Muscle of back (tissue), 11 donors: ENCODE measurements around the gene CDCA7L. TPM values are rescaled to one million over a fixed set of nuclear protein-coding genes. Genes with fewer than 3 reads are reported as not detected.
"Not testable (repeated sequence)": the region's sequence is repeated elsewhere in the genome, so short reads cannot be mapped to it uniquely, and the experiment has no call there.

Experiments
- DNase-seq, 3 donors: peaks; one replicate each; pipeline versions ENCODE4 v3.0.0 to v3.0.0-alpha.2; 2013
- polyA plus RNA-seq, 10 donors: library from polyadenylated mRNA; unstranded; fragments of 120-200 nt; gene quantifications; one replicate each; pipeline ENCODE4 v1.2.1, GENCODE V29; 2013; ENCODE audit not compliant: insufficient read length in 10 of 10

Gene CDCA7L
- polyA plus RNA-seq, 10 donors: 16.1 to 34.5 (median 21.3) TPM

DNA sequence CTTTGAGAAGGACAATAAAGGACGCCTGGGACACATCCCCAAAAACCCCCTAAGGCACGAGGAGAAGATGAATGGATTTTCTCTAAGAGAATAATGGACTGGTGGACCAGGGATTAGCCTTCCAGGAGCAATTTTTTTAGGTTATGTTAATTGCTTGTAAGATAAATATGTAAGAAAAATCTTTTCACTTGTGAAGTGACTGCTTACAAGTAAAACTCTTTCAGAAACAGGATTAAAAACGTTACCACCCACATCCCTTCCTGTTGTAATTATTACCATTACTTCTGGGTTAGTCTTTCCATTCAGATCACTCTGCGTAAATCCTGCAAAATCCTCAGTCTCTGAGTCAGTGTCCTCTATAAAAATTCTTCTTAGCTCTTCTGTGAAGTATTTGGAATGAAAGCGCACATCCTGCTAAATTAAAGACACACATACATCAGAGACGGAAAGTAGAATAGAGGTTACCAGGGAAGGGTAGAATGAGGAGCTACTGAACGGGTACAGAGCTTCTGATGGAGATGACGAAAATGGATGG, 34.3 kb downstream of the CDCA7L start:
- DNase-seq: peak in 1 of 3 donors; percentile 75

DNA sequence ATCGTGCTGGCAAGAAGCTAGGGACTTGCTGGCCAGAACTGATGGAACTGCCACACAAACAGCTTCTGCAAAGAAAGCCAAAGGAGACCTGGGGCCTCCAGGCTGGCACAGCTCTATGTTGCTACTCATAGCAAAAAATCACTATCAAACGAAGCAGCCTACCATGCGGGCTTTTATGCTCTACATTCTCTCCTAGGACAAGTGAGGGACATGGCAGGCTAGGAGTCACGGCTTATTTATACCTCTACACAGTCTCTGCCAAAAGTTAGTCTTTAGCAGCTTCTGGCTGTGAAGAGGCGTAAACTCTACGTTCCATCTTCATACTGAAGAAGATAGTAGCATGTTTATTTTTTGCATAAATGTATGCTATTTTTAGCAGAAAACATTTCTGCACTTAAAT, 35.4 kb downstream of the CDCA7L start:
- DNase-seq: no peak

DNA sequence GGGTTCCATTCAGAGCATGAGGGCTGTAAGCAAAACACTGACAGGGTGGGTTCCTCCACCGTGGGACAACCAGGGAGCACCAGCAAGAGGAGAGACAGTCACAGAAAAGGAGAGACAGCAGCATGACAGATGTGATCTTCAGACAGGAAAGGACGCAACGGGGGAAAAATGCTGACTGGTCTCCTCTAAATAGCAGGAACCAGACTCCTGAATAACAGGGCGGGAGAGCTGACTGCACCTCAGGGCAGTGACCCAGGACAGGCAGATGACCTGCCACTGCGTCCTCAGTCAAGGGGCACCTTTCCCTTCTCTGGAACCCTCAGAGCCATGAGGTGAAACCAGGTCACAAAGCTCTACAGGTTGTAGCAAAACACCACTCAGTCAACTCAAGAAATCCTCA, 37.0 kb downstream of the CDCA7L start:
- no peak for DNase-seq

DNA sequence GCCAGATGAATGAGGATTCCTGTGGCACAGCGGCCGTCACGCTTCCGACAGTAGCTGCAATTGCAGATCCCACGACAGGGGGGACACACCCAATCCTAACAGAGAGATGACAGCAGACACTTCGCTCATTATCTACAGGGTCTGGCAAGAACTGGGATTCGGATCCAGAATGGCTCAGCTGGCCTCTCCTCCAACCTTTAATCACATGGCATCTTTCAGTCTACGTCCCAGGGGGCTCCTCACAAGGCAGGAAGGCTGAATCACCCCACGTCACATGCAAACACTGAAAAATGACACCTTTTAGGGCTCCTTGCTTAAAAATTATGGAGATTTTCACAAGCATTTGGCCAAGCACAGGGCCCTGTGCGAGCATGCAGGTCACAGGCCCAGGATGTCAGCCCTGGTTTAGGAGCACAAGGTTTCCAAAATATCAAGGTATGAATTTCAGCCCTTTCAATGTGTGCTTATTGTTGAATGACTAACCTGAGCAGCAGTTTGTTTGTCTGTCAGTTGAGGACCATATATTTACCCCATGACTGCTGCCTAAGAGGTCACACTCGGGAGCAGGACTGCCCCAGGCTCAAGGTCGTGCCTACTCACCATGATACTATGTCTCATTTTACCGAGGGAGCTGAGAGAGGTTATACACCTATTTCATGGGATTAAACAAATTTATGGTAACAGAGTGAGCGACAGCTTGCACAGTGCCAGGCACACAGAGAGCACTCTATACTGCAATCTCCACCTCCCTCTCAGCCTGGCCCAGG, 42.5 kb downstream of the CDCA7L start:
- DNase-seq: no peak

DNA sequence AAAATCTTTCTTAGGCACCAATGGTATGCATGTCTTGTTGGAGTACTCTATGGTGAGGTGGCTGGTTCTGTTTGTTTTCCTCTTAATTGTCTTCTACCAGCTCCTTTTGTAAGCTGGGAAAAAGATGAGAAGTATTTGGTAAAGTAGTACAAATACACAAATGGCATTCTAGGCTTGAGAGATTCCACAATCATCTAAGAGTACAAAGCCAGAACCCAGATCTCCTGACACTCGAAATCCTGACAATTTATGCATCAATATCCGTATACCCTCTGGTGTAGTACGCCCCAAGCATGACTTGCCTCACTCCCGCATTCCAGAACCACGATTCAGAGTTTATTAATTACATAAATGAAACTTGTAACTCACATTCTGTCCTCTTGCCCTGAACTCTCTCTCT, 43.5 kb downstream of the CDCA7L start:
- DNase-seq: peak in 1 of 3 donors; percentile 23

DNA sequence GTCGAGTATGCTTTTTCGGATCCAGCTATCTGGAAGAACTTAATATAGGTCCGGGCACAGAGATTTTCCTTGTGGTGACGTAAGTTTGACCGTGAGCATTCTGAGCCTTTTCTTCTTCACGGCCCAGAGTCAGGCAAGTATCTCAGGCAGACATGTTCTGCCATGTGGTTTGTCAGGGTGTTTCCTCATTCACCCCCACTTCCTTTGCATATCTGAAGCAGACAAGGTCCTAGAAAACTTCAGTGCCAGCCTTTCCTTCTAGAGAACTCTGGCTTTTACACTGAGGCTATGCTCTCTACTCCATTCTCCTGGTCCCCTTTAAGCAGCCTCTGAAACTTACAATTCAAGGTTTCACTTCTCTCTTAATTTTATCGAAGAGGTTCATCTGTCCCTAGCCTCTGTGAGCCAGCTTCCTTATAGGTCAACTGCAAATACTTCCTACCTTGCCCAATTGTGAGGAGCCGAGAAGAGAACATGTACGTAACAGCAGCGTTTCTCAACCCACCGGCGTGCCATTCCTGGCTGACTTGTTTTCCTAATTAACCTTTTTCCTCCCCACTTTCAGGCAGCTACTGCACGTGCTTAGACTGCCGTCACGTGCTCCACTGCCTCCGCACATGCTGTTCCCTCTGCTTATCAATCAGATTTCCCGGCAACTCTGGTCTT, 47.3 kb downstream of the CDCA7L start:
- DNase-seq: peak in 1 of 3 donors; percentile 21

DNA sequence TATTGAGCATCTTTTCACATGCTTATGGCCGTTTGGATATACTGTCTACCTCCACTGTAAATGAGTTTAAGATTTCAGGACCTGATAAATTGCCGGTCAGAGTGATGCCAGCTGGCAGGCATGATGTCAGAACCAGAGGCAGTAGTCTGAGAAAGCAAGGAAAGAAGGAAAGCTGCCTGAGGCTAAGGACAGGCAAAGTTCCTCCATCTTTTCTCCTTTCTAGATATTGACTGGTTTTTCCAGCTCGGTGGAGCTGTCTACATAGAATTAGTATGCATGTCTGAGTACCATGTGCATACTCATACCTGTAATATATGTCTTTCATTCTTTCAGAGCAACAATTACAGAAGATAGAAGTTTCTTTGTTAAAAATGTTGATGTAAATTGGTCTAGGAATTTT, 52.3 kb downstream of the CDCA7L start:
- no peak for DNase-seq

DNA sequence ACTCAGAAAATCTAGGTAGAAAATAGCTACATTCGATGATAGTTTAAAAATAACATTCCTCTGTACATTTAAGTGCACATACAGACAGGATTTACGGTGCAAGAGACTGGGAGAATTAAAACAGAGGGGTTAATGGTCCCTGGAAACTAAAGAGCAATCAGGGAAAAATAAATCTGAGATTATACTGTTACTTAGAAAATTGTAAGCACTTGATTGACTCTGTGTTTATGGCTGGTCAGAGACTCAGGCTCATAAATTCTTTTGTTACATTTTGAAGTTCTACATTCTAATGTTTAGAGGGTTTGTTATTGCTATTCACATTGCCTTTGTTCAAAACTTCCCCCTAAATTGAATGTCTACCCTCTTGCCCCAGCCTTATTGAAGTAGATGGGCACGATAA, 54.4 kb downstream of the CDCA7L start:
- DNase-seq: no peak

DNA sequence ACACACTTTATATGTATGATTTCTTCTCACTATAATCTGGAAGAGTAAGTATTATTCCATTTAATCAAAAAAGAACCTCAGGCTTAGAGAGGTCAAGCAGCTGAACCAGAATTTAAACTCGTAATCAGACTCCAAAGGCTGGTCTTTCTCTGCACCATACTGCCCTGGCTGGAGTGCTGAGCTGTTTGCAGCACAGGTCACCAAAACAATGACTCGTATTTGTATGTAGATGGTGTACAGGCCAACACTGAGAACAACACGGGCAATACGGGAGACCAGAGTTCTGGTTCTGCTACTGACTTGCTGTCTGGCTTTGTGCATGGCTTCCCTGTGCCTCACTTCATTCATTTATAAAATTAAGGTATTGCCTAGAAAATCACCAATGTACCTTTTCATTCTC, 57.9 kb downstream of the CDCA7L start:
- DNase-seq: no peak

DNA sequence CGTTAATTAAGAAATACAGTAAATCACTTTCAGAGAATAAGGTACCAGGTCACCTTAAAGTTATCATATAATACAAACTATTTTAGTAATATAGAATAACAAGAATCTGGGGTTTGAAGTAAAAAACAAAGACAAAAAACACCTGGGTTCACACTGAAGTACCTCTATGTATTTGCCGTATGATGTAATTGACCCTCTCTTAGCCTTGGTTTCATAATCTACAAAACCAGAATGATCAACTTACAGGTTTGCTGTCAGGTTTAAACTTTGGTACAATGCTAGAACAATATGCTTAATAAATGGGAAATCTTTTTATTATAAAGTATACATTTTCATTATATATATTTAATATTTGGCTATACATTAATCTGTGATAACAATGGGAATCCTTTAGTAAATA, 58.3 kb downstream of the CDCA7L start:
- DNase-seq: no peak

DNA sequence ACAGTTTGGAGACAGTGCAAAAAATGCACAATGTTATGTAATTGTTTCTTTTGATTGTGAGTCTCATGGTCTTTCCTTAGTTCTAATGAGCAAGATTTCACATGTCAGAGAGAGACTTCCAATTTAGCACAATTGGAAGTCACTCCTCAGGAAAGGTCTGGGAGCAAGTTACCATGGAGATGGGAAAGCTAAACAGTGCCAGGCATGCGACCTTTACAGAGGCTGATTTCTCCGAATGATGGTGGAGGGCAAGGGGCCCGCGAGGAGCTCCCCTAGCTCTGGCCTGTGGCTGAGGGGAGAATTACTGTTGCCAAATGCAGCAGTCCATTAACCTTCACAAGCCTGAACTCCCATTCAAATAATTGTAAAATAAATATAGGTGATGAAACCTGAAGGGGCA, 59.3 kb downstream of the CDCA7L start:
- DNase-seq: no peak

DNA sequence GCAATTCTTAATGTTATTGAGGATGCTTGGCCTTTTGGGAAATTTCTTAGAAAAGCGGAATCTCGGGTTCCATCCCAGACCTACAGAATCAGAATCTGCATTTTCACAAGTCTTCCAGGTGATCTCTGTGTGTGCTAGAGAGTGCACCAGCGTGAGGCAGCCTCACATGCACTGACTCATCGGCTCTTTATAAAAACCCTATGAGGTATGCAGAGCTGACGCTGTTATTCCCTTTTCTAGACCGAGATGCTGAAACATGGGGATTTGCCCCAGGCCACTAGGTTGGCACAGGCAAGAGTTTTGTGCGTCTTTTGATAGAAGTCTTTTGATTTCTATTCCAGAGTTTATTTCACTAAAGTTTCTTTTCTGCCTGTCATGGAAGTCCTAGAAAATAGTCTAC, 61.2 kb downstream of the CDCA7L start:
- DNase-seq: no peak

DNA sequence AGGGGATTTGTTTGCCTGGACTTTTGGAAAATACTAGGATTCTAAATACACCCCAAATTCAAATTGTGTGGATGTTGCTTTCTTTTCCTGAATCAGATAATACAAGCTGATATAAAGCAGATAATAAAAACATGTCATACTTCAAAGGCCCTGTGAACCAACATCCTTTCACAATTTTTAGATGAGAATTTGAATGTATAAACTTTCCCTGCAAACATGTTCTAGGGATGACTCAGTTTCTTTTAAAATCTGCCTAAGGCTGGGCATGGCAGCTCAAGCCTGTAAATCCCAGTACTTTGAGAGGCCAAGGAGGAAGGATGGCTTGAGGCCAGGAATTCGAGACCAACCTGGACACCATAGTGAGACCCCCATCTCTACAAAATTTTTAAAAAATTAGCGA, 62.2 kb downstream of the CDCA7L start:
- DNase-seq: not testable (repeated sequence)

DNA sequence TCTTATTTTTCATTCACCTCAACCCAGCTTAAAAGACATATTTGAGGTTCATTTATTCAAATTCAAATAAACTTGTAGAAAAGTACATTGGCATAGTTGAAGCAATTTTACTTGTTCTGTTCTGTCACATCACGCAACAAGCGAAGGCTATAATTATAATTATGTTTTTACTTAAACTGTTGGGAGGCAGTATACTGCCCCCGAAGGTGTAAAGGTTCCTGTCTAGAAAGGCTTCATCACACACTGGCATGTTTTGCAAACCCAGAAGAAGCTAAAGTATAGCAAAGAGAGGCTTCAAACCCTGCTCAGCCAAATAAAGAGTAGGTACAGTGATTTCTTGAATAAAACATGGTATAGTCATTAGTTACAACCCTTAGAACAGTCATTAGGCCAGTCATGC, 62.6 kb downstream of the CDCA7L start:
- DNase-seq: no peak

DNA sequence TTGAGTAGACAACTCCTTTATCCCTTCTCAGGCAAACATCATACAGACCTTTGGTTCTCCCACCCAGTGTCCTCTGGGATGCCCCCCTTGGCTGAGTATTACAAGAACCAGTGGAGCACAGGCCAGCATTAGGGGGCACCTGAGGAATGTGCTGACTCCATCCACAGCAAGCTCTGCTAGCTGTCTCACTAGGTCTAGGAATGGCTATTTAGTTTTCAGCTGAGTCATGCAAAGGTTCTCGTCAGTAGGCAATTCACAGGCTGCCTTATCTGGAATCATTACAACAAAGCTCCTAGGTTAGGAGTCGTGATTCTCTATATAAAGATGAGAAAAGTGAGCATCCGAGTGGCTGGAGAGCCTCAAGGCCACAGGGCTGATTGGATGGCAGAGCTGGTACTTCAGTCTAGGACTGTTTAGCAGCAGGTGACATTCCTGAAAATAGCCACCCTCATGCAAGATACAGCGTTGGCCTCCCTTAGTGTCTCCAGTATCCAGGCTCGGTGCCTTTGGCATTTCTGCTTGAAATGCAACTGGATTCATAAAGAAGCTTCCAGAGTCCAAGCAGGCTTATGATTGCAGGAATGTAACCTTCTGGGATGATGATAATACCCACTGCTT, 75.8 kb downstream of the CDCA7L start:
- no peak for DNase-seq

DNA sequence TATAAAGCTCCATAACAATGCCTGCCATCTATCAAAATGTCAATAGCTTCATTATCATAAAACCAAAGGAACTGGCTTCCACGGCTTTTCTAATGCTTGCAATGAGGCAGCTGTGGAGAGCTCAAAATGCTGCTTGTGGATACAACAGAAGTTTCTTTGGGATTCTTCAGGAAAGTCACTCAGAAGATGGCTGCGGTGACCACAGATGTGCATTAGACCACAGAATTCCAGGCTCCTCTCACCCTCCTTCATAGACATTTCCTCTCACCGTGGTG, 77.2 kb downstream of the CDCA7L start:
- DNase-seq: no peak

DNA sequence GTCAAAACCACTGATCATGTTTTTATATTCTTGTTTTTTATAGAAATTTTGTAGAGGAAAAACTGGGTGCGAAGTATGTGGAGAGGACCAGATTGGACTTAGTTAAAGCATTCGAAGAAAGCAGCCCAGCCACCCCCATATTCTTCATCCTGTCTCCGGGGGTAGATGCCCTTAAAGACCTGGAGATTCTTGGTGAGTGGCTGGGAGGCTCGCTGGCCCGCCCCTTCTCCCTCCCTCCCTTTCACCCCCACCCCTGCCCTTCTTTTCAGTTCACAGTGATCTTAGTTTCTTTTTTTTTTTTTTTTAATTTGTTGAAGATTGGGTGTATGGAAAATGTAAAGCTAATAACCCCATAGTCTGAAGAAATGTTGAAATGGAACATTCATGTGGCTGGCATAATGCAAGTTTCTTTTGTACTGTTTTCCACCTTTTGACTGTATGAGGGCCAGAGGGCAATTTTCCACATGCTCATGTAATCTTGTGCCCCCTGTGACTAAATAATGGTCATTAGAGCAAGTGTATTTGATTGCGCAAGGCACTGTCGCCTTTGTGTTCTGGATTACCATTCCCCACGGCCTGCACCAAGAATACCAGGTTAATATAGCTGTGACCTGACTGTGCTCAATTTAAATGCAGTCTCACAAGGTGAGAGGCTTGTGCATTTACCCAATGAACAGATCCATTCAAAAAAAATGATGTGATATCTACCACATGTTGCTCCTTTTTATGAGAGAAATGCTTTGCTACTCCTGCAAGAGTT, 77.7 kb downstream of the CDCA7L start:
- DNase-seq: no peak

DNA sequence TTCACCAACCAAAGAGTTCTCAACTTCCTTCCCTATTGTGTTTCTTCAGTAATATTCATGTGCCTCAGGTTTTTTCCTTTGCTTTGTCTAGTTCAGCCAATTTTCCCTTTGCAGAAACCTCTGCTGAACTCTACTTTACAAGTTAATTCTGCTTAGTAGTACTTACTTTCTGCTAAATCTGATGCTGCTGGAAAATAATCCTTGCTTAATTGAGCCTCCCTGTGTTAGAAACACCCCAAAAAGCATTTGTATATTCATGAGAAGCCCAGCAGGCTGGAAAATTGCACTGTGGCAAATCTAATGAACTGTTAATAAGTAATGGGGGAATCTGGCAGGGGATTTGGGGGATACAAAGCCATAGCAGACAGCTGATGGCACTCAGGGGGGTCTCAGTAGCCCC, 78.5 kb downstream of the CDCA7L start:
- no peak for DNase-seq

DNA sequence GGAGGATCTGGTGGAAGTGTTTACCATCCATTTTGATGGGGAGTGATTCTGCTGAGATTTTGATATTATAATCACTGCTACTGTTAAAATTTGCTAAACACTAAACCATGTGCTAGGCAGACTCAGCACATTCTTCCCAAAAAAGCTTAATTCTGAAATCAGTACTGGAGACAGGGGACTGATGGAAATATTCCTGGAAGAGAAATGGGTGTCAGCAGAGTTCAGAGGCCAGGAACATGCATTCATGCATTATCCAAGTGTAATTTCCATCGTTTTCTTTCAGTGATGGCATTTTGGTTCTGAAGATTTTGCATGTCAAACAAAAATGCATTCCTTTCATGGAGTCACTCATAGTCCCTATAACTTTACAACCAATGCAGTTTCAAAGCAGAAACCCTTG, 79.0 kb downstream of the CDCA7L start:
- DNase-seq: no peak

DNA sequence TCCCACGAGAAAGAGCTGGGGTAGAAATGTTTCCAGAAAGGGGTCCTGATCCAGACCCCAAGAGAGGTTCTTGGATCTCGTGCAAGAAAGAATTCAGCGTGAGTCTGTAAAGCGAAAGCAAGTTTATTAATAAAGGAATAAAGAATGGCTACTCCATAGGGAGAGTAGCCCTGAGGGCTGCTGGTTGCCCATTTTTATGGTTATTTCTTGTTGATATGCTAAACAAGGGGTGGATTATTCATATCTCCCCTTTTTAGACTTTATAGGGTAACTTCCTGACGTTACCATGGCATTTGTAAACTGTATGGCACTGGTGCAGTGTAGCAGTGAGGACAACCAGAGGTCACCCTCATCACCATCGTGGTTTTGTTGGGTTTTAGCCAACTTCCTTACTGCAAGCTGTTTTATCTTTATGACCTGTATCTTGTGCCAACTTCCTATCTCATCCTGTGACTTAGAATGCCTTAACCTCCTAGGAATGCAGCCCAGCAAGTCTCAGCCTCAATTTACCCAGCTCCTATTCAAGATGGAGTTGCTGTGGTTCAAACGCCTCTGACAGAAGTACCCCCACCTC, 80.0 kb downstream of the CDCA7L start:
- not testable (repeated sequence) for DNase-seq

DNA sequence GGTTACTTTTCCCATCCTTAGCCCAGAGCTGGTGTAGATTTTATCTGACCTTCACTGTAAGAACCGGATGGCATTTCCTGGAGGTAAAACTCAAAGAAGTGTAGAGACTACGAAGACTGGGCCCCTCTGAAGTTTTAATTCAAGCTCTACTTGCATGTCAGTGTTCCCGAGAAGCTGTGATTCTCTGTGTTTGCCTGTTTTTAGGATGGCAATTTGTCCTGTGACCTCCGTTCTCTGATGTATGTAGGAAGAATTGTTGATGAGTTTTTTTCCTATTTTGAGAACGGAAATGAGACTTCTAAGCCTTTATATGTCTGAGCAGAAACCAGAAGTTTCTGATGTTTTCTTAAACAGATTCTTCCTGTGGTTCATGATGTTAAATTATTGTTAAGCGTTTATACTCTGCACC, 94.1 kb downstream of the CDCA7L start:
- DNase-seq: no peak
